ENCODE data around the gene FAM89A.

DNA sequence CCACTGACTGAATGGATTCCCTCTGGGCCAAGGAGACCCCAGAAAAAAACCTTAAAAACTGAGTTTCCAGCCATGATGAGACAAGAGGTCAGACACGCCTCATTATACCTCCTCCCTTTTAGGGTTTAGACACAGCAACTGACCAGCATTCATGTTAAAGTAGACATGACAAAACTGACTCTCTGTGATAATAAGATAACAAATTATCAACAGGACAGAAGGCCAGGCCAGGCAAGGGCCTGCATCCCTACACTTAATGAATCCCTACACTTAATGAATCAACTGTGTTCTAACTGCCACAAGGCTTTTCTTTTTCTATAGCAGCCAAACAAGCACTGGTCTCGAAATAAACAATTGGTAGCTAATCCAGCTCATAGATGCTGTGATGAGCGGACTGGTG lies 33.3 kb upstream of the FAM89A start:
- TF ChIP-seq, protein P1, sequence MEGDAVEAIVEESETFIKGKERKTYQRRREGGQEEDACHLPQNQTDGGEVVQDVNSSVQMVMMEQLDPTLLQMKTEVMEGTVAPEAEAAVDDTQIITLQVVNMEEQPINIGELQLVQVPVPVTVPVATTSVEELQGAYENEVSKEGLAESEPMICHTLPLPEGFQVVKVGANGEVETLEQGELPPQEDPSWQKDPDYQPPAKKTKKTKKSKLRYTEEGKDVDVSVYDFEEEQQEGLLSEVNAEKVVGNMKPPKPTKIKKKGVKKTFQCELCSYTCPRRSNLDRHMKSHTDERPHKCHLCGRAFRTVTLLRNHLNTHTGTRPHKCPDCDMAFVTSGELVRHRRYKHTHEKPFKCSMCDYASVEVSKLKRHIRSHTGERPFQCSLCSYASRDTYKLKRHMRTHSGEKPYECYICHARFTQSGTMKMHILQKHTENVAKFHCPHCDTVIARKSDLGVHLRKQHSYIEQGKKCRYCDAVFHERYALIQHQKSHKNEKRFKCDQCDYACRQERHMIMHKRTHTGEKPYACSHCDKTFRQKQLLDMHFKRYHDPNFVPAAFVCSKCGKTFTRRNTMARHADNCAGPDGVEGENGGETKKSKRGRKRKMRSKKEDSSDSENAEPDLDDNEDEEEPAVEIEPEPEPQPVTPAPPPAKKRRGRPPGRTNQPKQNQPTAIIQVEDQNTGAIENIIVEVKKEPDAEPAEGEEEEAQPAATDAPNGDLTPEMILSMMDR (conservative IDR thresholded peaks at IDR 0.05; ENCODE audit: low read length): no peak
- no peak for TF ChIP-seq EZH2phosphoT487 (IDR thresholded peaks at IDR 0.05; ENCODE audit: borderline replicate concordance, low read depth, low read length)
